Upper lobe of left lung (tissue), 4 donors: ENCODE data around the gene GABRR1.

Experiments used
- CTCF ChIP-seq, 6 experiments: fragments of 450-650 bp in 4 of 6; fragments of 200-600 bp in 2 of 6; sonication (generic) in 2 of 6; IDR thresholded peaks; one replicate each; pipeline ENCODE4 v1.5.1; 2016 to 2019; ENCODE audit warnings: antibody characterized with exemption in 6 of 6
- POLR2A ChIP-seq, 4 donors: fragments of 450-650 bp; IDR thresholded peaks; one replicate each; pipeline ENCODE4 v1.5.1; 2016 to 2017; ENCODE audit warnings: antibody characterized with exemption in 4 of 4, mild to moderate bottlenecking in 2 of 4

GRCh38 chr6:89140347-89141156 lies 76.6 kb downstream of the GABRR1 start:
- TF ChIP-seq POLR2A (IDR thresholded peaks at IDR 0.05), result no peak
- TF ChIP-seq CTCF (IDR thresholded peaks at IDR 0.05), result no peak
